8988T (cell line): ENCODE results near the gene ACACB.
A peak's percentile ranks its signal among the peaks of the same experiment; 100 is the strongest.

Experiments
- DNase-seq: peaks from one replicate; pipeline ENCODE4 v3.0.0; 2011

ACACB gene

GRCh38 chr12:109261087-109261486 is 144.7 kb downstream of the ACACB start:
- no peak for DNase-seq

- no peak for DNase-seq
Observed at GRCh38 chr12:109261939-109262338, 145.6 kb downstream of the ACACB start.

GRCh38 chr12:109263439-109263838 is 147.1 kb downstream of the ACACB start:
- DNase-seq = no peak

GRCh38 chr12:109264095-109264942 is 147.9 kb downstream of the ACACB start:
- DNase-seq = peak; percentile 92

GRCh38 chr12:109264943-109265650 is 148.7 kb downstream of the ACACB start:
- no peak for DNase-seq

- no peak for DNase-seq
Observed at GRCh38 chr12:109266106-109266879, 149.9 kb downstream of the ACACB start.

- no peak for DNase-seq
Observed at GRCh38 chr12:109267361-109267760, 151.0 kb downstream of the ACACB start.

- DNase-seq = no peak
Observed at GRCh38 chr12:109268896-109269295, 152.5 kb downstream of the ACACB start.

- no peak for DNase-seq
Observed at GRCh38 chr12:109269428-109269827, 153.0 kb downstream of the ACACB start.

GRCh38 chr12:109270494-109270893 is 154.1 kb downstream of the ACACB start:
- DNase-seq = no peak

GRCh38 chr12:109271418-109271817 is 155.0 kb downstream of the ACACB start:
- no peak for DNase-seq

GRCh38 chr12:109273354-109273753 is 157.0 kb downstream of the ACACB start:
- no peak for DNase-seq

GRCh38 chr12:109274381-109274780 is 158.0 kb downstream of the ACACB start:
- no peak for DNase-seq

GRCh38 chr12:109275173-109275572 is 158.8 kb downstream of the ACACB start:
- no peak for DNase-seq

- no peak for DNase-seq
Observed at GRCh38 chr12:109276160-109276559, 159.8 kb downstream of the ACACB start.

GRCh38 chr12:109277255-109277898 is 161.0 kb downstream of the ACACB start:
- no peak for DNase-seq

- DNase-seq = no peak
Observed at GRCh38 chr12:109277899-109278762, 161.7 kb downstream of the ACACB start.

- DNase-seq = no peak
Observed at GRCh38 chr12:109278912-109279311, 162.5 kb downstream of the ACACB start.

- no peak for DNase-seq
Observed at GRCh38 chr12:109279525-109279924, 163.1 kb downstream of the ACACB start.

- DNase-seq = no peak
Observed at GRCh38 chr12:109281452-109281851, 165.1 kb downstream of the ACACB start.

GRCh38 chr12:109284392-109284791 is 168.0 kb downstream of the ACACB start:
- no peak for DNase-seq

- no peak for DNase-seq
Observed at GRCh38 chr12:109286252-109286651, 169.9 kb downstream of the ACACB start.
